ENCODE data around the gene BRI3.

Gene BRI3, protein sequence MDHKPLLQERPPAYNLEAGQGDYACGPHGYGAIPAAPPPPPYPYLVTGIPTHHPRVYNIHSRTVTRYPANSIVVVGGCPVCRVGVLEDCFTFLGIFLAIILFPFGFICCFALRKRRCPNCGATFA

DNA sequence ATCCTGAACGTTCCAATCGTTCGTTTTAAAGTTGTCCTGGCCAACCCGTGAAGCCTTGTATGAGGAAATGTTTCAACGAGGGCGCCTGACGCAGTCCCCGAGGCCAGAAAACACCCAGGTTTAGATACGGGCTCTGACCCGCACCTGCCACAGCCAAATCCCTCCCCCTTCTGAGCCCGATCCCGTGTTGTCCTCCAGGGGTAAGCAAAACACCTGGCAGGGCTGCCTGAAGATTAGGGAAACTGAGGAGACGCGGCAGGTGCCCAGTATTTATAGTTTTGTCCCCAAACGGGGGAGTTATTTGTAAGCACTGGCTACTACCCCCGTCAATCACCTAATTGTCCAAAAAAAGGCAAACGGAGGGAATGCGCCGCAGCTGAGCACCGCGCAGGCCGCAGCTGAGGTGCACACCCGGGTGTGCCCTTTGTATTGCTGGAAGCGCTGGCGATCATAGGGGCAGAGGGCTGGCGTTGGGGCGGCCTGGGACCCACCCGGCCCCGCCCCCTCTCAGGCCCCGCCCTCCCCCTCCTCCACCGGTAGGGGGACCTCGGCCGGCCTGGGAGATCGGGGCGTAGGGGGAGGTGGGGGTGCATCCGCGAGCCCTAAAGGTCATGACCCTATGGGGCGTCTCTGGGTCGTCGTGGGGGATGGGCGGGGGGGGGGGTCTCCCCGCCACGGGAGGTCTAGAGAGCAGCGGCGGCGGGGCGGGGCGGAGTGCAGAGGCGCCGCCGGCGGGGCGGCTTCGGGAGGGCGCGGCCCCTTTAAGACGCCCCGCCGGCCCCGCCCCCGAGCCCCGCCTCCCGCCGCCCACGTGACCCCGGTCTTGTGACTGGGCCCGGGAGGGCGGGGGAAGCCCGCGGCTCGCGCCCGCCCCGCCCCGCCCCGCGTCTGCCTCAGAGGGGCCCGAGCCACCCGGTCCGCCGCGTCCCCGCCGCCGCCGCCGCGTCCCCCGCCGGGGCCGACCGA lies at the start of gene BRI3:
Gene BRI3, plus strand, starts transcription at position 896 of the 966 bp plus-strand sequence. CDS start 110 bp downstream, outside the sequence.
- DNase-seq = peak; percentile 98

DNA sequence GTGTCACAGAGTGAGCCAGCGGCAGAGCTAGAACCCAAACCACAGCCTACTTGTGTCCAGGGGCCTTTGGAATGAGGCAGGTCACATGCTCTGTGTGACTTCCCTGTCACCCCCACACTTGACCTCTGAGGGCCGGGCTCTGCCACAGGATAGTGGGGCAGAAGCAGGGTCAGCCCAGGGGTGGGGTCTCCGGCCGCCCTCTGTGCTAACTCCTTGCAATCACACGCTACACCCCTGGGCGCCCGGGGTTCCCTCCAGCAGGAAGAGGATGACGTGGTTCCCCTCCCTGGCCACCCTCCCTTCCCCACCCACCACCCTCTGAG lies 49.3 kb upstream of the BRI3 start:
- DNase-seq = no peak

DNA sequence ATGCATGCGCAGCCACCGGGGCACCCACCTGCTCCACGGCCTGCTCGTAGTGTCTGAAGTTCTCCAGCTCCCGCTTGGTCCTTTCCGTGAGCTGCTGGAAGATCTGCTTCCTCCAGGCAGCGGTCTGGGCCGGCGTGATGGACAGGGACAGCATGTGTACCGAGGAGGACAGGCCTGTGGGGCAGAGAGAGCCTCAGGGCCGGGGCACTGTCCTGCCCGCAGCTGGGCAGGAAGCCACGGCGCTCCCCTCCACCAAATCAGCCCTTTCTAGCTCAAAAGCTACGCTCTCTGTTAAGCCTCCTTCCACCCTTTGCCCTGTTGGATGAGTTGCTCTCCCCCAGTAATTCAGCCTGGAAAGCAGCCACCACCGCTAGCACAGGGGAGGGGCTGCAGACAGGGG lies 48.7 kb upstream of the BRI3 start:
- DNase-seq = no peak

DNA sequence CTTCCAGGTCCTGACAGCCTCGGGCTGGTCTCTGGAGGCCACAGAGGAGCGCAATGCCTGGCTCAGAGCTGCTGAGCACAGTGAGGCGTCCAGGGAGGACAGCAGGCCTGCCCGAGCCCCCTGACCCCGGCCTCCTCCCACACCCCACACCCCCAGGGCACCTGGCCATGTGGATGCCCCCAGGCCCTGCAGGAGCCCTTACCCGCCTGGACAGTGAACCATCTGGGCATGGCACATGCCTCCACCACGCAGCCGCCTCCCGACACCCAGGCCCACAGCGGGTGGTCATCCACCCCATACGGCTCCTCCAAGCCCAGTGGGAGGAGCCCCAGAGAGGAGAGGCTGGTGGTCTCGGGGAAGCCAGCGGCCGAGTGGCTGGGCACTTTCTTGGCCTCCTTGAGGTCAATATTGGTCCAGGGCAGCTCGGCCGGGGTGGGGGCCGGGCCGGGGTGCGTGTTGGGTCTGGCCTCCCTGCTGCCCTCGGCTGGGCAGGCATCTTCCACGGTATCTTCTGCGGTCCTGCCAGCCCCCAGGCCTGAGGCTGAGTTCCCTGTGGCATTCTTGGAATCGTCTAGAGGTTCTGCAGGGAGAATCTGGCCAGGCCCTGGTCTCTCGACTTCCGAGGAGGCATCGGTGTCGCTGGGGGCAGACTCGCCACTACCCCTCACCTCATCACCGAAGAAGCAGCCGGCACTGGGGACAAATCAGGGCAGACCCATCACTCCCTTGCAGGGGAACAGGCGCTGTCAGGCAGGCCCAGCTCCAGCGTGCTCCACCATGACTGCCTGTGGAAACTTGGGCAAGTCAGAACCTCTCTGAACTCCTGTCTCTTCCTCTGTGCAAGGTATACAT lies 48.0 kb upstream of the BRI3 start:
- DNase-seq = no peak

DNA sequence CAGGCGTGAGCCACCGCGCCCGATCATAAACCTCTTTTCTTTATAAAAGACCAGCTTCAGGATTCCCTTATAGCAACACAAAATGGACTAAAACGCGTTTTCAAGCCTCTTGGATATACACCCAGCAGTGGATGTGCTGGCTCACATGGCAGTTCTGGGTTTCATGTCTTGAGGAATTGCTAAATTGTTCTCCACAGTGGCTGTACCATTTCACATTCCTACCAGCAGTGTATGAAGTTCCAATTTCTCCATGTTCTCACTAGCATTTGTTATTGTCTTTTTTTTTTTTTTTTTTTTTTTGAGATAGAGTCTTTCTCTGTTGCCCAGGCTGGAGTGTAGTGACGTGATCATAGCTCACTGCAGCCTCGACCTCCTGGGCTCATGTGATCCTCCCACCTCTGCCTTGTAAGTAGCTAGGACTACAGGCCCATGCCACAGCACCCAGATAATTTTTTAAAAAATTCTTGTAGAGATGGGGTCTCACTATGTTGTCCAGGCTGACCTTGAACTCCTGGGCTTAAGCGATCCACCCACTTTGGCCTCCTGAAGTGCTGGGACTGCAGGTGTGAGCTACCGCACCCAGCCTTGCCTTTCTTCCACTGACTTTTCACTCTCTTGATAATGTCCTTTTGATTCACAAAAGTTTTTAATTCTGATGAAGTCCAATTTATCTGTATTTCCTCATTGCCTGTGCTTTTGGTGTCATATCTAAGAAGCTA lies 46.9 kb upstream of the BRI3 start:
- no peak for DNase-seq

DNA sequence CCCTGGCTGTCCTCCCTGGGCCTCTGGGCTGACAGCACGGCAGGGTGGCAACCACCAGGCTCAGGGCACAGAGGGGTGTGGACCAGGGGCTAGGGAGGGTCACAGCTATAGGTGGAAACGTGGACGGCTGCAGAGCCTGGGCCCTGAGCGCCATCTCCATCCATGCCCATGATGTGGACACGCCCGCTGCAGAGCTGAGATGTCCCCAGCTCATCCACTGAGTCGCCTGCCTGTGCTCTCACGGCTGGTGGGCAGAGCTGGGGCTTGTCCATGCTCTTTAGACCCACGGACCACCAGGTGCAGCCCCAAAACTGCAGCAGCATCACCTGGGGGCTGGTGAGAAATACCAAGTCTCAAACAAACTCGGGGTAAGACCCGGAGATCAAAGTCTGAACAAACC lies 45.6 kb upstream of the BRI3 start:
- peak; percentile 29 for DNase-seq

DNA sequence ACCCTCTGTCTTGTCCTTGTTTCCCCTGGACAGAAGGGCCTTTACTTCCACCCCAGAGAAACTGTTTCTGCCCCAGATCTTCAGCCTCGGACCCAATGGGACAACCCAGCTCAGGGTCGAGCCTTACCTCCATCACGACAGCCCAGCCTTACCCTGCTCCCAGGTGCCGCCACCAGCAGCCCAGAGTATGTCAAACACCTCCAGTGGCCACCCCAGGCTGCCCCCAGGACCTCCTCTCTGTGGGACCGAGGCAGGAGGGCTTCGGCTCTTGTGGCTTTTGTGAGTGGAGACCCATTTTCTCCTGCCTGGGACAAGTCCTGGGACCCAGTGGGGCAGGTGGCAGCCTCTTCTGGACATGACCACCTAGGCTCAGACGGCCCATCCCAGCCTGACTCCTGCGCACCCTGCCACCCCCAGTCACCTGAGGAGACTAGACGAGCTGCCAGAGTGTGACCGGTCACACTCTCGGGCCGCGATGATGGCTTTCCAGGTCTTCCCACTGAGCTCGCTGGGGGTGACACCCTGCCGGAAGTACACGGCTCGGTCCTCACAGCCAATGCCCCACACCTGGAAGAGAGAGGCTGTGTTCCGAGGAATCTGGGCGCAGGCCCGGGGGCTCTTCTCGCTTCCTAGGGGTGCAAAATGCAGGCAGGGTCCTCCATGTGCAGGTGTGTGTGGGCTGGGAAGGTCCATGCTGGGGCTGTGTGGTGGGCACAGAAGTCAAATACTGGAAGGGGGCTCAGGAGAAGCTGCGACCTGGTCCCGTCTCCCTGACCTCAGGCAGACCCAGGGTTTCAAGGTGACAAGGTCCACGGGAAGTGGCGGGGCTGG lies 44.9 kb upstream of the BRI3 start:
- no peak for DNase-seq

DNA sequence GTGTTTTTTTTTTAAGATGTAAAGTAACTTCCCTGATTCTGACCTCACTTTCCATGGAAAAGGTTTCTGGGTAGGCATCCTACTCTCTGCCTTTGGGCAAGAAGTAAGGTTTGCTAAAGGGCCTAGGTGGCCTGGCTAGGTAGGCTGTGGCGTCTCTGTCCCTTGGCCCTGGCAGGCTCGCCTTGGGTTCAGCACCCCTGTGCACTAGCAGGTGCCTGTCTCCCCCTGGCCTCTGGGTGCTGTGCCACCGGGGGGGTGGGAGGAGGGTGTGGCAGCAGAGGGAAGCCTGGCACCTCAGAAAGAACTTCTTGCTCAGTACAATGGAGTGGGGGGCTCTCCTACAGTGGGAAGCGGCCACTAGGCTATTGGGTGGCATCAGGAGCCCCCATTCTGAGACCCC lies 43.4 kb upstream of the BRI3 start:
- DNase-seq = no peak

DNA sequence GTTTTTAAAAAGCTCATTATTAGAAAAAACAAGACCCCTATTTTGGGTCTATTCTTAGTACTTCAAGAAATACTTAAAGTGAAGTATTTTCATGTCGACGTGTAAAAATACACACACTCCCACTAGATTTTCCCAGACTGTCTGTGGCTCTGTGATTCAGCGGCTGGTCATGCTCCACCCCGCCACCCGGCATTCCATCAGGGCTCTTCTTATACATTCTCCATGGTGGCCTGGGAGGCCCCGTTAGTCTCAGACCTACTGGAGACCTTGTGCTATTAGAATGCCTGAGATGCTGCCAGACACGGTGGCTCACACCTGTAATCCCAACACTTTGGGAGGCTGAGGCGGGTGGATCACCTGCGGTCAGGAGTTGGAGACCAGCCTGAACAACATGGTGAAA lies 42.5 kb upstream of the BRI3 start:
- no peak for DNase-seq

DNA sequence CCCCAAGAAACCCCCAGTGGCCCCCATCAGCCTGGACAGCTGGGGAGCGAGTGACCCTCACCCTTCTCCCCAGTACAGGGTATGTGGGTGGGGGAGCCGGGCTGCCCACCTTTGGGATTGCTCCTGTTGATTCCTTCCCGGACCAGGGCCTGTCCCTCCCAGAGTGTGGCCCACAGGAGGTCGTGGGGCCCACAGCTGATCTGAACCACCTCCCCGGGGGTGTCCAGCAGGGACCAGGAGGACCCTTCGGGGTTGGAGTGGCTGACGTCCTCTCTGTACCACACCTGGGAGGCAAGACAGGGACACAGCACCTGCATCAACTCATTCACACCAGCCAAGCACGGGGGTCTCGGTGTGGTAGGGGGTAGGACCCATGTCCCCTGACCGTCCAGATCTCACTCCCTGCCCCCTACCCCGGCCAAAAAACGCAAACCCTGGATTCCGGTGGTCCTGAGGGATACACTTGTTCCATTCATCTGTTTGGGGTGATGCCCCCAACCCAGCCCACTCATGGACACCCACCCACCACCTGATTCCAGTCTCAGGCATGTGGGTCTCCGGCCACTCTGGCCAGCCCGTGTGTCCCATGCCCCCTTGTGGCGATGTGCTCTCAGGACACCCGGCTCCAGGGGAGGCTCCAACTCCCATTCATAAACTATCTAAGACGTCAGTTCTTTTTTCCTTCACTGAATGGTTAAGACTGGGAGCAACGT lies 40.4 kb upstream of the BRI3 start:
- DNase-seq = peak; percentile 80

DNA sequence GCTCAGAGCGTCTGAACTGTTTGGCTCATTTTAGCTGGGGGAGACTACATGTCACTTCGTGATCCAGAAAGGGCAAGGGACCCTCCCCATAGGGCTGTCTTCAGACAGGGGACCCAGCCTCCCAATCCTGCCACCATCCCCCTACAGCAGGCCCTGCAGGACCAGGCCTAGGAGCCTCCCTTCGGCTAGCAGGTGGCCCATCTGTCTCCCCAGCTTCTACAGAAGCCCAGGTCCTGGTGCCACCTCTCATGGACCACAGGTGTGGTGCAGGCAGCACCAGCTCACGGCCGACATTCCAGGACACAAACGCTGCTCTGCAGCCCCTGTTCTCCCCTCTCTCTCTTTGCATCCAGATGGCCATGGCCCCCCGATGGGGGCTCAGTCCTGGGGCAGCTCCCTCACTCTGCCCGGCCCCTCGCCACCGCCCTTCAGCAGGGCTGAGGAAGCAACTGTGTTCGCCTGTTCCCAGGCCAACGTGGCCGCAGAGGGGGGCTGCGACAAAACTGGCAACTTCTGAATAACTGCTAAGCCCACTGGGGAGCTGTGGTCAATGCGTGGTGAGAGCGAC lies 39.7 kb upstream of the BRI3 start:
- DNase-seq = no peak

DNA sequence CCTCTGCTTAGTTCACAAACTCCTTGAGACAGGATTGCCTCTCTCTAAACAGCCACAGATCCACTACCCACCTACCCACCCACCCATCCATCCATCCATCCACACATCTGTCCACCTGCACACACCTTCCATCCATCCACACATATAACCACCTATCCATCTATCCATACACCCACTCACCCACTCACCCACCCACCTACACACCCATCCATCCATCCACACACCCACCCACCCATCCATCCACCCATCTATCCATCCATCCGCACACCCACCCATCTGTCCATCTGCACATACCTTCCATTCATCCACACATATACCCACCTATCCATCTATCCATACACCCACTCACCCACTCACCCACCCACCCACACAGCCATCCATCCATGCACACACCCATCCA lies 39.1 kb upstream of the BRI3 start:
- DNase-seq = no peak

DNA sequence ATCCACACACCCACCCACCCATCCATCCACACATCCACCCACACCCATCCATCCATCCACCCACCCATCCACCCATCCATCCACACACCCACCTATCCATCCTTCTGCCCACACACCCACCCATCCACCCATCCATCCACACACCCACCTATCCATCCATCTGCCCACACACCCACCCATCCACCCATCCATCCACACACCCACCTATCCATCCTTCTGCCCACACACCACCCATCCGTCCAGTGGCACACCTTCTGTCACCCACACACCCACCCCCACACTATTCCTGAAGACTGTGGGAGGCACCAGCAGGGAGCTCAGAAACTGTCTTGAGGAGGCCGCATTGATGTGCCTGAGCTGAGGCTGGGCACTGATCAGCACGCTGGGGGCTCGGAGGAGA lies 38.6 kb upstream of the BRI3 start:
- DNase-seq = no peak

DNA sequence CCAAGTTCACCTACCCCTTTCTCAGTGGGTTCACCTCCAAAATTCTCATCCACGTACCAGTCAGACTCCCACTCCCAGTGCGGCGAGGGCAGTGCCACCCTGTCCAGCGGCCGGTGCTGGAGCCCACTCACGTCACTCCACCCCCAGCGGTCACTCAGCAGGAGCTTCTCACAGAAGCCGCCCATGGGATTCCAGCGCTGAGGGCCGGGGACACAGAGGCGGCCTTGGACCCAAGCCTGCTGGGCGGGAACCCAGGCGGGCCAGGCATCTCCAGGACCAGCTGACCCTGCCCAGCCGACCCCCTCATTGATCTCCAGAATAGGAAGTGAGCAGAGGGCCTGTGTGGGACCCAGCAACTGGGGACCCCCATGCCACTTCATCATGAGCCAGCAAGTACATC lies 36.6 kb upstream of the BRI3 start:
- no peak for DNase-seq

DNA sequence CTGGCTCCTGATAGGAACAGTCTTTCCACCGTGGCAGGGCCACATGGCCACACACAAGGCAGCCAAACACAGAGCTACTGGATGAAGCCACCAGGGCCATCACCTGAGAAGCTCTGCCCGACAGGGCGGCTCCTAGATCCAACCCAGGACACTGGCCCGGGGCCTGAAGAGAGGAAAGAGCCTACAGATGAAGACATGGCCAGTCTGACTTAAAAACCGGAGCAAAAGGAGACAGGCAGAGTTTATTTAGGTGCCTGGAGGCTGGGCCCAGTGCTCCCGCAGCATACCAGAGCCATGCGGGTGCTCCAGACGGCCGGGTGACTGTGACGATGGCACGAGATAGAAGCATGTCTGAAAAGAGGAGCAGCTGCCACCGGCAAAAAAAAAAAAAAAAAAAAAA lies 33.3 kb upstream of the BRI3 start:
- no peak for DNase-seq

DNA sequence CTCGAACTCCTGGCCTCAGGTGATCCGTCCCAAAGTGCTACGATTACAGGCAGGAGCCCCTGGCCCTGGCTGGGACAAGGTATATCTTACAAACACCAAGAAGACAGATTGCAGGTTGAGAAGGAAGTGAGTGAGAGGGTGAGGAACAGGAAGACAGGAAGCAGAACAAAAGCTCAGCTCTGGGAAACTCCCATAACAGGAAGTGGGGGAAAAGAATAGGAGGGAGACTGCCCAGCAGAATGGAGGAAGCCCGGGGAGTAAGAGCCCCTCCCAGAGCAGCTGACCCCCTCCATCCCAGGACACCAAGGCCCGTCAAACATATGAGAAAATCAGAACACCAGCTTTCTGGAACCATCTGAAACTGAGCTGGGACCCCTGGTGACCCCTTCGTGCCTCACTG lies 32.4 kb upstream of the BRI3 start:
- DNase-seq = peak; percentile 19

DNA sequence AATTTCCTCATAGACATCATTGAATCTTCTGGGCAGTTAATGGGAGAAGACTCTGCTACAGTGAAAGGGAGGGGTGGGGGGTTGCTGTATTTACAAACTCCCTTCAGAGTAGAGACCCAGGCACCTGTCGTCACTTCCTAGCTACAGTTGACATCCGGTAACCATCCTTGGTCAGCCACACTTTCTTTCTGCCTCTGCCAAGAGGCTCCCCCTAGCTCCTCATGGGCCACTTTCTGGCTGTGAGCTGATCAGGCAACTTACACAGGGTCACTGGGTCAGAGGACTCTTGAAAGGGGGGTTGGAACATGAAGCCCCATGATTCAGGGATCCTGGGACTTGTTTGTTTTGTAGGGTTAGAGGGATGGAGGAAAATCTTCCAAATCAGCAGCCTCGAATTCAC lies 30.7 kb upstream of the BRI3 start:
- DNase-seq = peak; percentile 78

DNA sequence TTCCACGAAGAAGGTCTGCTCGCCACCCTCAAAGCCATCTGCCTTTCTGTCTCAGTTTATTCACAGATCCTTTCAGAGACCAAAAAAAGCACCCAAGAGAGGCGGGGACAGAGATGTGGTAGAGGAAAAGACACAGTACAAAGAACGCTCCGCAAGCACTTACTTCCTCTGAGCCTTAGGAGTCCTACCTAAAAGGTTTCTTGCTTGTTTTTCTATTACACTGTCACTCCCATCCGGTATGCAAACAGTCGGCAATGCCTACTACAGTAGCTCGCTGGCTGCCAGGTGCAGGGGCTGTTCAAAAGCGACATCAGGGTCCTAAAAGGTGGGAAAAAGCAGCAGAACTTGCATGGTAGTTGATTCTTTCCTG lies 30.3 kb upstream of the BRI3 start:
- no peak for DNase-seq

DNA sequence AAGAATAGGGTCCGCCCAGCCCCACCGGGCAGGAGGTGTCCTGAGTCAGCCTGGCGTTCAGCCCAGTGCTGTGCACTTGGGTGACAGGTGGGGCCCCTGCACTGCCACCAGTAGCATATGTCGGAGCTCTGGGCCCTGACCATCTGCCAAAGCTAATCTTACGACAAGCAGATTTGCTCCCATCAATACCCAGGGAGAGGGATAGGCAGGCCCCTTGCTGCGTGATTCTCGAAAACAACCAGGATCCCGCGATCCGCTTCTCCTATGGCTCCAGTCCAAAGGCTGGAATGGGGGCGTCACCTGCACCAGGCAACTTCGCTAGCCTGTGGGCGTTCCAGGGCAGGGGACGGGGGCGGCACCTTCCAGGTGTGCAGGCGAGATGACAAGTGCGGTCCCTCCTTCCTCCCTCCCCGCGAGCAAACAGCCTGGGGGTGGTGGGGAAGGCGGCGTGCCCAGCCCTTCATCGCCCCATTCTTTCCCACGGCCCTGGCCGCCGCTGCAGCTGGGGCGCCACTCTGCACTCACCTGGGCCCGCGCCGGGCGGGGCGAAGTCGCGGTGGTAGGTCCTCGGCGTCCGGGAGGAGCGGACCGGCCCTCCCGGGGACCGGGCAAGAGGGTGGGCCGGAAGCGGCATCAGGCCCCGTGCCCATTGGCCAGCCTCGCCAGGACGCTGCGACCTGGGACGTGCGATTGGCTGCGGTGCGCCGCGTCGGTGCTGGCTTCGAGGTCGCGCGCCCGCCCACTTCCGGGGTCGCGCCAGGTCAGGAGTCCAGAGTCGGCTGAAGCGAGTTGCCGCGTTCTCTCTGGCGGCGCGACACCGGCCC lies 29.7 kb upstream of the BRI3 start, which contains the start of gene TECPR1:
Gene TECPR1, minus strand, starts transcription at position 632 of the 824 bp plus-strand sequence. CDS start 6,086 bp downstream, outside the sequence.
- peak; percentile 99 for DNase-seq

DNA sequence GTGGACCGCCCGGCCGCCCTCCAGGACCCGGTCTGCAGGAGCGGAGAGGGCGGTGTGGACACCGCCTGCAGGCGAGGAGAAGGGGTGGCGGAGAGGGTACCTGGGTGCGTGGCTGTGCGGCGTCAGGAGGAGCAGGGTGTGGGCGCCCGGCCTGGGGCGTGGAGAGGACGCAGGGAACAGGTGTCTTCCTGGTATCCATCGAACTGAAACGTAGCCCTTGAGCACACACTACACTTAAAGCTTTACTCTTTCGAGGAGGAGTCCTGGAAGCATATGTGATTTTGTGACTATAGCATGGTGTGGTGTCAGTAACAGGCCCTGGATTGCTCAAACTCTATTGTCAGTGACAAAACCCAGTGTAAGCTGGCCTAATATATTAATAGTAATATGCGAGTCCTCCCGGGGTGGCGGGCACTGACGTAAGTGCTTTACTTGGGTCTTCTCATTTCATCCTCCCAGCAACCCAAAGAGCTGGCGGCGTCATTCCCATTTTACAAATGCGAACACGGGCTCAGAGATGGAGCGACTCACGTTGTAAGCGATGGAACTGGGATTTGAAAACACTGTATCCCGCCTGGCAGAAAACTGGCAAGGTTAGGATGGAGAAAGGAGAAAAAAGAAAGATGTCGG lies 28.9 kb upstream of the BRI3 start:
- peak; percentile 88 for DNase-seq

Measured in DMS53 (cell line).